Measurements from ENCODE around the gene ALG14.

GRCh38 chr1:95033843-95034242 is 38.9 kb downstream of the ALG14 start:
- no peak for TF ChIP-seq POLR2AphosphoS5 (IDR thresholded peaks at IDR 0.05; ENCODE audit: insufficient read depth, low read depth, low read length)
- TF ChIP-seq CTCF (IDR thresholded peaks at IDR 0.05; ENCODE audit: extremely low read depth in 1 of 2, insufficient read depth in 1 of 2, low read depth in 1 of 2, low read length in 2 of 2): no peak
- no peak for TF ChIP-seq MAX (IDR thresholded peaks at IDR 0.05; ENCODE audit: insufficient read depth, insufficient read length)
- no peak for TF ChIP-seq POLR2A (IDR thresholded peaks at IDR 0.05; ENCODE audit: low read depth, low read length)
- no peak for TF ChIP-seq EZH2 (IDR thresholded peaks at IDR 0.05; ENCODE audit: borderline replicate concordance, low read depth, low read length, severe bottlenecking)
- no peak for TF ChIP-seq JUN (IDR thresholded peaks at IDR 0.05; ENCODE audit: borderline replicate concordance, insufficient read depth, insufficient read length, low read depth)
- TF ChIP-seq FOS (IDR thresholded peaks at IDR 0.05; ENCODE audit: borderline replicate concordance, insufficient read depth, low read length): no peak
- TF ChIP-seq GATA2 (IDR thresholded peaks at IDR 0.05; ENCODE audit: insufficient read depth, insufficient read length, low read depth, low read length): no peak

All from endothelial cell of umbilical vein (primary cell).